ENCODE measurements around the gene UGGT1.

Gene UGGT1

GRCh38 chr2:128095201-128095600 lies 4.2 kb downstream of the UGGT1 start:
- in situ Hi-C loops (cut with MboI; ENCODE audit: low pct_unique_long_range_greater_than_20kb, low sequenced_read_pairs): no loop called here

GRCh38 chr2:128103407-128103806 lies 12.4 kb downstream of the UGGT1 start:
- in situ Hi-C loops (cut with MboI; ENCODE audit: low pct_unique_long_range_greater_than_20kb, low sequenced_read_pairs): no loop called here
- no peak for DNase-seq

More at GRCh38 chr2:128095201-128095600, 4.2 kb downstream of the UGGT1 start:
- no peak for DNase-seq

GRCh38 chr2:128105072-128105471 lies 14.1 kb downstream of the UGGT1 start:
- DNase-seq: no peak
- in situ Hi-C loops (cut with MboI; ENCODE audit: low pct_unique_long_range_greater_than_20kb, low sequenced_read_pairs): no loop called here

GRCh38 chr2:128108166-128108565 lies 17.2 kb downstream of the UGGT1 start:
- in situ Hi-C loops (cut with MboI; ENCODE audit: low pct_unique_long_range_greater_than_20kb, low sequenced_read_pairs): no loop called here
- DNase-seq: no peak

- DNase-seq: no peak
- in situ Hi-C loops (cut with MboI; ENCODE audit: low pct_unique_long_range_greater_than_20kb, low sequenced_read_pairs): no loop called here
These were observed 18.2 kb downstream of the UGGT1 start for GRCh38 chr2:128109243-128109642.

GRCh38 chr2:128115921-128116623 lies 25.1 kb downstream of the UGGT1 start:
- no peak for DNase-seq
- in situ Hi-C loops (cut with MboI; ENCODE audit: low pct_unique_long_range_greater_than_20kb, low sequenced_read_pairs): no loop called here

GRCh38 chr2:128134573-128134972 lies 43.6 kb downstream of the UGGT1 start:
- DNase-seq: no peak
- in situ Hi-C loops (cut with MboI; ENCODE audit: low pct_unique_long_range_greater_than_20kb, low sequenced_read_pairs): no loop called here

- no peak for DNase-seq
- in situ Hi-C loops (cut with MboI; ENCODE audit: low pct_unique_long_range_greater_than_20kb, low sequenced_read_pairs): no loop called here
These were observed 46.2 kb downstream of the UGGT1 start for GRCh38 chr2:128137094-128137616.

- in situ Hi-C loops (cut with MboI; ENCODE audit: low pct_unique_long_range_greater_than_20kb, low sequenced_read_pairs): no loop called here
- DNase-seq: no peak
These were observed 48.6 kb downstream of the UGGT1 start for GRCh38 chr2:128139624-128140023.

GRCh38 chr2:128145651-128146050 lies 54.7 kb downstream of the UGGT1 start:
- DNase-seq: no peak
- in situ Hi-C loops (cut with MboI; ENCODE audit: low pct_unique_long_range_greater_than_20kb, low sequenced_read_pairs): no loop called here

GRCh38 chr2:128153786-128154185 lies 62.8 kb downstream of the UGGT1 start:
- in situ Hi-C loops (cut with MboI; ENCODE audit: low pct_unique_long_range_greater_than_20kb, low sequenced_read_pairs): no loop called here

GRCh38 chr2:128154225-128154624 lies 63.2 kb downstream of the UGGT1 start:
- in situ Hi-C loops (cut with MboI; ENCODE audit: low pct_unique_long_range_greater_than_20kb, low sequenced_read_pairs): no loop called here
- no peak for DNase-seq

More at GRCh38 chr2:128153786-128154185, 62.8 kb downstream of the UGGT1 start:
- DNase-seq: no peak

GRCh38 chr2:128155970-128156369 lies 65.0 kb downstream of the UGGT1 start:
- in situ Hi-C loops (cut with MboI; ENCODE audit: low pct_unique_long_range_greater_than_20kb, low sequenced_read_pairs): no loop called here
- DNase-seq: no peak

- in situ Hi-C loops (cut with MboI; ENCODE audit: low pct_unique_long_range_greater_than_20kb, low sequenced_read_pairs): no loop called here
- DNase-seq: no peak
These were observed 65.8 kb downstream of the UGGT1 start for GRCh38 chr2:128156812-128157211.

- in situ Hi-C loops (cut with MboI; ENCODE audit: low pct_unique_long_range_greater_than_20kb, low sequenced_read_pairs): no loop called here
- DNase-seq: no peak
These were observed 66.6 kb downstream of the UGGT1 start for GRCh38 chr2:128157644-128158043.

GRCh38 chr2:128158176-128158575 lies 67.2 kb downstream of the UGGT1 start:
- no peak for DNase-seq
- in situ Hi-C loops (cut with MboI; ENCODE audit: low pct_unique_long_range_greater_than_20kb, low sequenced_read_pairs): no loop called here

GRCh38 chr2:128159437-128159836 lies 68.4 kb downstream of the UGGT1 start:
- no peak for DNase-seq
- in situ Hi-C loops (cut with MboI; ENCODE audit: low pct_unique_long_range_greater_than_20kb, low sequenced_read_pairs): no loop called here

GRCh38 chr2:128160616-128161275 lies 69.7 kb downstream of the UGGT1 start:
- DNase-seq: no peak
- in situ Hi-C loops (cut with MboI; ENCODE audit: low pct_unique_long_range_greater_than_20kb, low sequenced_read_pairs): no loop called here

- in situ Hi-C loops (cut with MboI; ENCODE audit: low pct_unique_long_range_greater_than_20kb, low sequenced_read_pairs): no loop called here
- no peak for DNase-seq
These were observed 71.3 kb downstream of the UGGT1 start for GRCh38 chr2:128162266-128162665.

- in situ Hi-C loops (cut with MboI; ENCODE audit: low pct_unique_long_range_greater_than_20kb, low sequenced_read_pairs): no loop called here
- DNase-seq: no peak
These were observed 73.3 kb downstream of the UGGT1 start for GRCh38 chr2:128164311-128164710.
